Esophagus muscularis mucosa (tissue), 4 donors: ENCODE results near the gene TBC1D2. TPM values are rescaled to one million over a fixed set of nuclear protein-coding genes. Genes with fewer than 3 reads are reported as not detected.

ENCODE experiments used
- DNase-seq: peaks from one replicate; pipeline ENCODE4 v3.0.0-alpha.2; 2017; ENCODE audit errors: extremely low spot score
- H3K27ac ChIP-seq, 4 donors: fragments of 200-600 bp; sonication (generic); replicated peaks in 1 of 4; 1 replicate in 3 of 4; 2 replicates in 1 of 4; pipeline ENCODE4 v1.5.1; 2016 to 2019; ENCODE audit warnings: mild to moderate bottlenecking in 1 of 4
- H3K27me3 ChIP-seq, 4 donors: fragments of 200-600 bp; sonication (generic); one replicate each; pipeline versions ENCODE4 v1.5.1 to v1.6.0; 2016 to 2019
- H3K36me3 ChIP-seq, 4 donors: fragments of 200-600 bp; sonication (generic); one replicate each; pipeline ENCODE4 v1.5.1; 2016 to 2019
- H3K4me1 ChIP-seq, 4 donors: fragments of 200-600 bp; sonication (generic); one replicate each; pipeline ENCODE4 v1.5.1; 2016 to 2019
- H3K4me3 ChIP-seq, 4 donors: fragments of 200-600 bp; sonication (generic); 1 replicate in 2 of 4; 2 replicates in 2 of 4; pipeline ENCODE4 v1.5.1; 2016 to 2019; ENCODE audit warnings: mild to moderate bottlenecking in 4 of 4, moderate library complexity in 1 of 4
- H3K9me3 ChIP-seq, 4 donors: fragments of 200-600 bp; sonication (generic); 1 replicate in 3 of 4; 2 replicates in 1 of 4; pipeline ENCODE4 v1.5.1; 2016 to 2019
- CTCF ChIP-seq, 3 experiments: fragments of 200-600 bp in 2 of 3; fragments of 450-650 bp in 1 of 3; sonication (generic) in 2 of 3; IDR thresholded peaks; one replicate each; pipeline ENCODE4 v1.5.1; 2017 to 2019; ENCODE audit warnings: antibody characterized with exemption in 3 of 3, mild to moderate bottlenecking in 2 of 3, moderate library complexity in 1 of 3
- EP300 ChIP-seq: sonication (generic); formaldehyde crosslinking; IDR thresholded peaks from one replicate; pipeline ENCODE4 v1.6.1; 2017; ENCODE audit warnings: antibody characterized with exemption
- POLR2A ChIP-seq: fragments of 450-650 bp; IDR thresholded peaks from one replicate; pipeline ENCODE4 v1.6.1; 2017; ENCODE audit warnings: antibody characterized with exemption, moderate library complexity, mild to moderate bottlenecking, low read depth
- POLR2AphosphoS5 ChIP-seq, 2 donors: sonication (generic); formaldehyde crosslinking; IDR thresholded peaks; one replicate each; pipeline ENCODE4 v1.6.1; 2017; ENCODE audit warnings: antibody characterized with exemption in 2 of 2
- WGBS: methylation state at CpG from one replicate; pipeline ENCODE4 v1.1.5; 2018; 5-methylcytosine and 5-hydroxymethylcytosine counted together
- intact Hi-C: fragments of 100-400 bp; cut with DNase I; formaldehyde crosslinking; loops from one replicate; pipeline ENCODE4 v1.15.1; 2023
- total RNA-seq, 4 donors: library from RNA; depleted of rRNA; stranded (reverse); fragments of >200 nt; gene quantifications; one replicate each; pipeline versions ENCODE4 v1.1.0 to v1.2.1, GENCODE V29; 2016

The TBC1D2 gene
- total RNA-seq, 4 donors from 2014 or later: 5.0 to 12.4 (median 7.3) TPM

DNA sequence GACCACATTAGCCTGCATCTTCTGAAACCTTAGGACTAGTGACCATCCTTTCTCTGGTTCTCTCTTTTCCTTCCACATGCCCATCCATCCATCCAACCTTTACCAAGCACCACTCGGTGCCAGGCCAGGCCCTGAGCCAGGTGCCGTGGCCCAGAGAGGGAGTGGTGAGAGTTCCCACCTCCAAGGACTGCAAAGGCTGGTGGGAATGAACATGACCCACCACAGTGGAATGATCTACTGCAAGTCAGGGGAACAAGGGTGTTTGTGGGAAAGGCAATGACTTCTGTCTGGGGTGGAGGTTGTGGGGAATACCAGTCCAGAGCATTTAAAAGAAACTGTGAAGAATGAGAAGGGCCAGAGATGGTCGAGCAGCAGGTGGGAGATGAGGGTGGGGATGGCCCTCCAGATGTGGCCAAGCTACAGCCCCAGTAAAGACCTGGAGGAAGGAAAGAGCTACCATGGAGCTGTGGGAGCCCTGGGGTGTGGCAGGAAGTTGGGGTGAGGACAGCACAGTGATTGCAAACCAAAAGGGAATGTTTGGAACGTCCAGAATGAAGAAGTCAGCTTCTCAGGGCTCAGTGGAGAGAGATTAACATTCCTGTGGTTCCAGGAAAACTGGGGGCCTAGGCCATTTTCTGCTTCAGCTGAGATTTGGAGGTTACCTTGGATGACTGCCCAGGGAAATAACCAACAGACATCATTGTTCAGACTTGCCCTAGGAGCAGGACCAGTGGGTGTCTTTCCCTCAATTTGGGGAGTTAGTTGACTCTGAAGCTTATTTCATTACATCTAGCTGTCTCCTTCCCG lies 32.4 kb downstream of the TBC1D2 start:
- peaks cover 20 to 66% (median 61%) of the 10 kb centered on the region in 4 donors for H3K36me3 ChIP-seq
- no peak for DNase-seq
- intact Hi-C loops: no loop called here

GRCh38 chr9:98220911-98221310 lies 34.5 kb downstream of the TBC1D2 start:
- peaks cover 20 to 62% (median 58%) of the 10 kb centered on the region in 4 donors for H3K36me3 ChIP-seq
- no peak overlapping the region for H3K4me3 ChIP-seq

More for the DNA sequence above, 32.4 kb downstream of the TBC1D2 start:
- no peaks in the 10 kb centered on the region for H3K9me3 ChIP-seq
- H3K27me3 ChIP-seq: no peaks in the 10 kb centered on the region
- WGBS: 68% methylated on average over 5 of the region's 5 CpGs
- H3K4me1 ChIP-seq: peaks cover 0 to 3% (median 0%) of the 10 kb centered on the region in 4 donors
- no peak overlapping the region for H3K27ac ChIP-seq
- no peak for TF ChIP-seq EP300
- no peak for TF ChIP-seq CTCF (IDR thresholded peaks at IDR 0.05)
- no peak for TF ChIP-seq POLR2A
- TF ChIP-seq POLR2AphosphoS5 (IDR thresholded peaks at IDR 0.05): no peak
- no peak overlapping the region for H3K4me3 ChIP-seq

GRCh38 chr9:98219794-98220370 lies 35.6 kb downstream of the TBC1D2 start:
- WGBS: 86% methylated on average over 6 of the region's 11 CpGs
- DNase-seq: no peak
- intact Hi-C loops: no loop called here
- Histone ChIP-seq H3K4me3 (no peak overlapping the region), H3K36me3 (peaks cover 20 to 58% (median 51%) of the 10 kb centered on the region in 4 donors), H3K27me3 (no peaks in the 10 kb centered on the region), H3K27ac (no peak overlapping the region), H3K4me1 (peaks cover 0 to 3% (median 0%) of the 10 kb centered on the region in 4 donors), H3K9me3 (no peaks in the 10 kb centered on the region)
- TF ChIP-seq CTCF (IDR thresholded peaks at IDR 0.05) (no peak), POLR2AphosphoS5 (IDR thresholded peaks at IDR 0.05) (no peak), POLR2A (no peak), EP300 (no peak)

More at GRCh38 chr9:98220911-98221310, 34.5 kb downstream of the TBC1D2 start:
- Histone ChIP-seq H3K9me3 (no peaks in the 10 kb centered on the region), H3K27me3 (no peaks in the 10 kb centered on the region), H3K4me1 (peaks cover 0 to 3% (median 0%) of the 10 kb centered on the region in 4 donors), H3K27ac (no peak overlapping the region)
- WGBS: 94% methylated on average over 20 of the region's 21 CpGs
- no peak for DNase-seq
- intact Hi-C loops: no loop called here
- TF ChIP-seq POLR2AphosphoS5 (IDR thresholded peaks at IDR 0.05) (no peak), POLR2A (no peak), CTCF (IDR thresholded peaks at IDR 0.05) (no peak), EP300 (no peak)

- peaks cover 0 to 3% (median 0%) of the 10 kb centered on the region in 4 donors for H3K4me1 ChIP-seq
- no peak overlapping the region for H3K27ac ChIP-seq
- H3K9me3 ChIP-seq: no peaks in the 10 kb centered on the region
- no peak overlapping the region for H3K4me3 ChIP-seq
- no peak for DNase-seq
- peaks cover 20 to 58% (median 54%) of the 10 kb centered on the region in 4 donors for H3K36me3 ChIP-seq
- TF ChIP-seq EP300 (no peak), POLR2AphosphoS5 (IDR thresholded peaks at IDR 0.05) (no peak), CTCF (IDR thresholded peaks at IDR 0.05) (no peak), POLR2A (no peak)
- no peaks in the 10 kb centered on the region for H3K27me3 ChIP-seq
- 93% methylated on average over 7 of the region's 7 CpGs for WGBS
- intact Hi-C loops: no loop called here
Observed at GRCh38 chr9:98219364-98219716, 36.1 kb downstream of the TBC1D2 start.
